ENCODE data around the gene APLF.

DNA sequence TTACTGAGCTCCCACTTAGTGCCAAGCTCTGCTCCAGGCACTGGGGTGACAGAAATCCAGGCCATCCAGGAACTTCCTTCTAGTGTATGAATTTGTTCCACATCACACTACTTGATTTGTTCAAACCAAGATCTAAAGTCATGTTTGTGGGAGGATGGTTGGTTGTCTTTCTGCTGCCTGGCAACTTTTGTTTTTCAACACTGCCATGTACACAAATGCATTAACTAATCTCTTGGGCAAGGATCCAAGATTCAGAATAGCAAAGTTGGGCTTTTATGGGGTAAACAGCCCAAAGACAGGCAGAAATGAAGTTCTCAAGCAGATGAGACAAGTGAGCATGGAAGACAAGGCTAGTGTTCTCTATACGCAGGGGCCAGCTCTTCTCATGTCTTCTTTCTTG, 122.6 kb downstream of the APLF start:
- TF ChIP-seq EZH2phosphoT487 (IDR thresholded peaks at IDR 0.05; ENCODE audit: low read depth, severe bottlenecking, unreplicated experiment), result no peak
- TF ChIP-seq, protein P1, sequence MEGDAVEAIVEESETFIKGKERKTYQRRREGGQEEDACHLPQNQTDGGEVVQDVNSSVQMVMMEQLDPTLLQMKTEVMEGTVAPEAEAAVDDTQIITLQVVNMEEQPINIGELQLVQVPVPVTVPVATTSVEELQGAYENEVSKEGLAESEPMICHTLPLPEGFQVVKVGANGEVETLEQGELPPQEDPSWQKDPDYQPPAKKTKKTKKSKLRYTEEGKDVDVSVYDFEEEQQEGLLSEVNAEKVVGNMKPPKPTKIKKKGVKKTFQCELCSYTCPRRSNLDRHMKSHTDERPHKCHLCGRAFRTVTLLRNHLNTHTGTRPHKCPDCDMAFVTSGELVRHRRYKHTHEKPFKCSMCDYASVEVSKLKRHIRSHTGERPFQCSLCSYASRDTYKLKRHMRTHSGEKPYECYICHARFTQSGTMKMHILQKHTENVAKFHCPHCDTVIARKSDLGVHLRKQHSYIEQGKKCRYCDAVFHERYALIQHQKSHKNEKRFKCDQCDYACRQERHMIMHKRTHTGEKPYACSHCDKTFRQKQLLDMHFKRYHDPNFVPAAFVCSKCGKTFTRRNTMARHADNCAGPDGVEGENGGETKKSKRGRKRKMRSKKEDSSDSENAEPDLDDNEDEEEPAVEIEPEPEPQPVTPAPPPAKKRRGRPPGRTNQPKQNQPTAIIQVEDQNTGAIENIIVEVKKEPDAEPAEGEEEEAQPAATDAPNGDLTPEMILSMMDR (IDR thresholded peaks at IDR 0.05; ENCODE audit: poor library complexity), result no peak
